Pulmonary artery endothelial cell (primary cell): Measurements from ENCODE around the gene CPD. TPM values are rescaled to one million over a fixed set of nuclear protein-coding genes. Genes with fewer than 3 reads are reported as not detected.
"Not testable (repeated sequence)": the region's sequence is repeated elsewhere in the genome, so short reads cannot be mapped to it uniquely, and the experiment has no call there.

Source experiments
- DNase-seq: peaks from one replicate; pipeline ENCODE4 v3.0.0-alpha.2; 2011; ENCODE audit warnings: low read depth, low spot score
- total RNA-seq: library from RNA; depleted of rRNA; stranded (reverse); fragments of >200 nt; gene quantifications from 2 replicates; pipeline ENCODE4 v1.2.3, GENCODE V29; 2014

The CPD gene
- total RNA-seq, 1 donor from 2014 or later, result 158 TPM

- no peak for DNase-seq
These were observed 3.6 kb downstream of the CPD start for GRCh38 chr17:30382345-30382744.

GRCh38 chr17:30388321-30389179 lies 9.8 kb downstream of the CPD start:
- no peak for DNase-seq

- no peak for DNase-seq
These were observed 11.1 kb downstream of the CPD start for GRCh38 chr17:30389756-30390300.

- DNase-seq, result no peak
These were observed 12.8 kb downstream of the CPD start for GRCh38 chr17:30391534-30391933.

GRCh38 chr17:30393491-30393890 lies 14.8 kb downstream of the CPD start:
- DNase-seq, result no peak

GRCh38 chr17:30393911-30394867 lies 15.5 kb downstream of the CPD start:
- no peak for DNase-seq

- DNase-seq, result no peak
These were observed 16.8 kb downstream of the CPD start for GRCh38 chr17:30395398-30396022.

GRCh38 chr17:30396129-30396528 lies 17.4 kb downstream of the CPD start:
- DNase-seq, result no peak

- DNase-seq, result no peak
These were observed 17.9 kb downstream of the CPD start for GRCh38 chr17:30396612-30397011.

GRCh38 chr17:30398328-30399041 lies 19.8 kb downstream of the CPD start:
- DNase-seq, result no peak

GRCh38 chr17:30401097-30401496 lies 22.4 kb downstream of the CPD start:
- no peak for DNase-seq

GRCh38 chr17:30405161-30405560 lies 26.4 kb downstream of the CPD start:
- no peak for DNase-seq

- DNase-seq, result not testable (repeated sequence)
These were observed 31.9 kb downstream of the CPD start for GRCh38 chr17:30410627-30411026.

- not testable (repeated sequence) for DNase-seq
These were observed 33.3 kb downstream of the CPD start for GRCh38 chr17:30412008-30412496.

- DNase-seq, result no peak
These were observed 34.4 kb downstream of the CPD start for GRCh38 chr17:30413109-30413508.

GRCh38 chr17:30414486-30414885 lies 35.8 kb downstream of the CPD start:
- DNase-seq, result no peak

- DNase-seq, result no peak
These were observed 36.8 kb downstream of the CPD start for GRCh38 chr17:30415491-30415890.

- DNase-seq, result not testable (repeated sequence)
These were observed 39.3 kb downstream of the CPD start for GRCh38 chr17:30418070-30418469.

- no peak for DNase-seq
These were observed 42.9 kb downstream of the CPD start for GRCh38 chr17:30421592-30421991.

- no peak for DNase-seq
These were observed 43.4 kb downstream of the CPD start for GRCh38 chr17:30422171-30422570.

GRCh38 chr17:30424471-30424870 lies 45.7 kb downstream of the CPD start:
- no peak for DNase-seq
